ENCODE measurements around the gene RIPPLY3. TPM values are rescaled to one million over a fixed set of nuclear protein-coding genes. Genes with fewer than 3 reads are reported as not detected.

Gene RIPPLY3
- total RNA-seq, 1 donor from 2014 or later = not detected

GRCh38 chr21:37028570-37028969 lies 22.1 kb downstream of the RIPPLY3 start:
- DNase-seq (ENCODE audit: low read depth) (no peak), FAIRE-seq (no peak)
- Histone ChIP-seq H3K9me3 (ENCODE audit: insufficient read depth, low read depth, low read length) (no peaks in the 10 kb centered on the region), H3K4me3 (ENCODE audit: insufficient read depth, low read depth, low read length) (no peak overlapping the region), H4K20me1 (ENCODE audit: insufficient read depth, low read length) (no peaks in the 10 kb centered on the region), H3K27me3 (ENCODE audit: insufficient read depth, low read length) (peaks cover 8% of the 10 kb centered on the region), H3K9ac (ENCODE audit: low read length) (no peak overlapping the region), H3K79me2 (ENCODE audit: insufficient read depth, low read length) (no peaks in the 10 kb centered on the region), H3K4me1 (ENCODE audit: insufficient read depth, low read length) (no peaks in the 10 kb centered on the region), H2AFZ (ENCODE audit: low read depth, low read length) (no peak overlapping the region), H3K4me2 (ENCODE audit: low read length) (no peak overlapping the region), H3K36me3 (ENCODE audit: insufficient read depth, low read length) (no peaks in the 10 kb centered on the region), H3K27ac (ENCODE audit: low read depth, low read length) (no peak overlapping the region)
- no peak overlapping the region for H3K4me3 Mint-ChIP-seq (ENCODE audit: unreplicated experiment)
- no peak overlapping the region for H3K27ac Mint-ChIP-seq (ENCODE audit: unreplicated experiment)
- no peaks in the 10 kb centered on the region for H3K36me3 Mint-ChIP-seq (ENCODE audit: low read depth, unreplicated experiment)
- TF ChIP-seq EZH2 (IDR thresholded peaks at IDR 0.05; ENCODE audit: insufficient read depth, low read length) (no peak), CTCF (IDR thresholded peaks at IDR 0.05; ENCODE audit: insufficient read depth, low read depth, low read length) (no peak)
- no peaks in the 10 kb centered on the region for H3K27me3 Mint-ChIP-seq (ENCODE audit: low read depth, unreplicated experiment)
- H3K9me3 Mint-ChIP-seq (ENCODE audit: unreplicated experiment) = no peaks in the 10 kb centered on the region
- H3K4me1 Mint-ChIP-seq (ENCODE audit: low read depth, unreplicated experiment) = peaks cover 9% of the 10 kb centered on the region

- no peaks in the 10 kb centered on the region for H3K27me3 Mint-ChIP-seq (ENCODE audit: low read depth, unreplicated experiment)
Observed at GRCh38 chr21:37030864-37031263, 24.4 kb downstream of the RIPPLY3 start.

More at GRCh38 chr21:37030864-37031263, 24.4 kb downstream of the RIPPLY3 start:
- no peaks in the 10 kb centered on the region for H3K9me3 ChIP-seq (ENCODE audit: insufficient read depth, low read depth, low read length)
- H4K20me1 ChIP-seq (ENCODE audit: insufficient read depth, low read length) = no peaks in the 10 kb centered on the region
- no peak overlapping the region for H2AFZ ChIP-seq (ENCODE audit: low read depth, low read length)
- H3K36me3 ChIP-seq (ENCODE audit: insufficient read depth, low read length) = no peaks in the 10 kb centered on the region
- H3K27me3 ChIP-seq (ENCODE audit: insufficient read depth, low read length) = peaks cover 8% of the 10 kb centered on the region
- H3K4me1 ChIP-seq (ENCODE audit: insufficient read depth, low read length) = no peaks in the 10 kb centered on the region
- Mint-ChIP-seq H3K4me3 (ENCODE audit: unreplicated experiment) (no peak overlapping the region), H3K36me3 (ENCODE audit: low read depth, unreplicated experiment) (no peaks in the 10 kb centered on the region), H3K9me3 (ENCODE audit: unreplicated experiment) (no peaks in the 10 kb centered on the region), H3K27ac (ENCODE audit: unreplicated experiment) (no peak overlapping the region), H3K4me1 (ENCODE audit: low read depth, unreplicated experiment) (peaks cover 9% of the 10 kb centered on the region)
- TF ChIP-seq EZH2 (IDR thresholded peaks at IDR 0.05; ENCODE audit: insufficient read depth, low read length) (no peak), CTCF (IDR thresholded peaks at IDR 0.05; ENCODE audit: insufficient read depth, low read depth, low read length) (no peak)
- DNase-seq (ENCODE audit: low read depth) = no peak
- H3K4me2 ChIP-seq (ENCODE audit: low read length) = no peak overlapping the region
- H3K9ac ChIP-seq (ENCODE audit: low read length) = no peak overlapping the region
- no peak overlapping the region for H3K27ac ChIP-seq (ENCODE audit: low read depth, low read length)
- no peaks in the 10 kb centered on the region for H3K79me2 ChIP-seq (ENCODE audit: insufficient read depth, low read length)
- no peak for FAIRE-seq
- no peak overlapping the region for H3K4me3 ChIP-seq (ENCODE audit: insufficient read depth, low read depth, low read length)
